G401.6 (cell line): ENCODE measurements around the gene RAP1GAP2.

Experiments used
- FAIRE-seq: peaks from 2 replicates; lab custom pipeline; 2012; peaks lifted over from hg19 to GRCh38; lab: Jason Lieb, UNC

The RAP1GAP2 gene

GRCh38 chr17:2853283-2854142 is 57.3 kb downstream of the RAP1GAP2 start:
- no peak for FAIRE-seq

GRCh38 chr17:2854143-2855055 is 58.2 kb downstream of the RAP1GAP2 start:
- no peak for FAIRE-seq

GRCh38 chr17:2855063-2855600 is 58.9 kb downstream of the RAP1GAP2 start:
- no peak for FAIRE-seq

GRCh38 chr17:2856727-2857126 is 60.5 kb downstream of the RAP1GAP2 start:
- FAIRE-seq, result no peak

GRCh38 chr17:2860045-2860444 is 63.8 kb downstream of the RAP1GAP2 start:
- no peak for FAIRE-seq

GRCh38 chr17:2860883-2861282 is 64.6 kb downstream of the RAP1GAP2 start:
- FAIRE-seq, result no peak

GRCh38 chr17:2862197-2862596 is 66.0 kb downstream of the RAP1GAP2 start:
- FAIRE-seq, result no peak

- FAIRE-seq, result no peak
These were observed 67.0 kb downstream of the RAP1GAP2 start for GRCh38 chr17:2863204-2863603.

GRCh38 chr17:2865228-2865627 is 69.0 kb downstream of the RAP1GAP2 start:
- FAIRE-seq, result no peak

- FAIRE-seq, result no peak
These were observed 71.5 kb downstream of the RAP1GAP2 start for GRCh38 chr17:2867441-2868424.

- FAIRE-seq, result no peak
These were observed 73.4 kb downstream of the RAP1GAP2 start for GRCh38 chr17:2869604-2870003.

- FAIRE-seq, result no peak
These were observed 75.0 kb downstream of the RAP1GAP2 start for GRCh38 chr17:2871205-2871604.

GRCh38 chr17:2871720-2872119 is 75.5 kb downstream of the RAP1GAP2 start:
- FAIRE-seq, result no peak

GRCh38 chr17:2872282-2872681 is 76.0 kb downstream of the RAP1GAP2 start:
- FAIRE-seq, result no peak

- peak; percentile 21 for FAIRE-seq
These were observed 78.0 kb downstream of the RAP1GAP2 start for GRCh38 chr17:2874189-2874686.

- FAIRE-seq, result no peak
These were observed 79.4 kb downstream of the RAP1GAP2 start for GRCh38 chr17:2875608-2876007.

- no peak for FAIRE-seq
These were observed 80.2 kb downstream of the RAP1GAP2 start for GRCh38 chr17:2876467-2876866.

GRCh38 chr17:2878751-2879254 is 82.6 kb downstream of the RAP1GAP2 start:
- FAIRE-seq, result no peak

GRCh38 chr17:2880050-2880449 is 83.8 kb downstream of the RAP1GAP2 start:
- FAIRE-seq, result no peak

GRCh38 chr17:2881295-2881694 is 85.1 kb downstream of the RAP1GAP2 start:
- FAIRE-seq, result no peak

- no peak for FAIRE-seq
These were observed 87.4 kb downstream of the RAP1GAP2 start for GRCh38 chr17:2883544-2884213.
